ENCODE data around the gene ITGB6. TPM values are rescaled to one million over a fixed set of nuclear protein-coding genes. Genes with fewer than 3 reads are reported as not detected.
A peak's percentile ranks its signal among the peaks of the same experiment; 100 is the strongest.

The ITGB6 gene
- total and polyA plus RNA-seq, 2 experiments from 2014 or later: 0.12 to 0.31 TPM

GRCh38 chr2:160076914-160077313 is 123.2 kb downstream of the ITGB6 start:
- DNase-seq (ENCODE audit: low read depth in 1 of 2, low spot score in 1 of 2): no peak
- Histone ChIP-seq H3K4me3 (no peak overlapping the region), H3K9me3 (ENCODE audit: low read depth) (no peaks in the 10 kb centered on the region), H3K27me3 (no peaks in the 10 kb centered on the region), H3K36me3 (no peaks in the 10 kb centered on the region), H3K4me1 (ENCODE audit: low read depth) (no peaks in the 10 kb centered on the region), H3K27ac (no peak overlapping the region)
- TF ChIP-seq, protein P1, sequence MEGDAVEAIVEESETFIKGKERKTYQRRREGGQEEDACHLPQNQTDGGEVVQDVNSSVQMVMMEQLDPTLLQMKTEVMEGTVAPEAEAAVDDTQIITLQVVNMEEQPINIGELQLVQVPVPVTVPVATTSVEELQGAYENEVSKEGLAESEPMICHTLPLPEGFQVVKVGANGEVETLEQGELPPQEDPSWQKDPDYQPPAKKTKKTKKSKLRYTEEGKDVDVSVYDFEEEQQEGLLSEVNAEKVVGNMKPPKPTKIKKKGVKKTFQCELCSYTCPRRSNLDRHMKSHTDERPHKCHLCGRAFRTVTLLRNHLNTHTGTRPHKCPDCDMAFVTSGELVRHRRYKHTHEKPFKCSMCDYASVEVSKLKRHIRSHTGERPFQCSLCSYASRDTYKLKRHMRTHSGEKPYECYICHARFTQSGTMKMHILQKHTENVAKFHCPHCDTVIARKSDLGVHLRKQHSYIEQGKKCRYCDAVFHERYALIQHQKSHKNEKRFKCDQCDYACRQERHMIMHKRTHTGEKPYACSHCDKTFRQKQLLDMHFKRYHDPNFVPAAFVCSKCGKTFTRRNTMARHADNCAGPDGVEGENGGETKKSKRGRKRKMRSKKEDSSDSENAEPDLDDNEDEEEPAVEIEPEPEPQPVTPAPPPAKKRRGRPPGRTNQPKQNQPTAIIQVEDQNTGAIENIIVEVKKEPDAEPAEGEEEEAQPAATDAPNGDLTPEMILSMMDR (IDR thresholded peaks at IDR 0.05; ENCODE audit: low read depth, low read length): no peak

DNA sequence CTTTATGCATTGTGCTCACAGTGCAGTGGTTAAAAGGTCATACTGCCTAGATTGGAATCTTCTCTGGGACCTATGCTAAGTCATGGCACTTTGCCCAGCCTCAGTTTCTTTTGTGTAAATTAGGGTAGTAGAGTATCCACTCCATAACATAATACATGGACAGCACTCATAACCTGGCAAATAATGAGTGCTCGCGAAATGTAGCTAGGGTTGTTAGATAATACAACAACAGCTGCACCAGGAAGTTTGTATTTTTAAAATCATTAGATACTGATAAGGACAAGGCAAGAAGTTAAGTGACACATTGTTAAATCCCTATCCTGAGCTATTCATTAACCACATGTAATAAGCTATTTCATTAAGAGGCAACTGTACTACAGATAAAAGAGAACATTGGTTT is 123.8 kb downstream of the ITGB6 start:
- Histone ChIP-seq H3K9me3 (ENCODE audit: low read depth) (no peaks in the 10 kb centered on the region), H3K27me3 (no peaks in the 10 kb centered on the region), H3K4me1 (ENCODE audit: low read depth) (no peaks in the 10 kb centered on the region), H3K36me3 (no peaks in the 10 kb centered on the region), H3K4me3 (no peak overlapping the region), H3K27ac (no peak overlapping the region)
- TF ChIP-seq, protein P1 (IDR thresholded peaks at IDR 0.05; ENCODE audit: low read depth, low read length): no peak
- DNase-seq (ENCODE audit: low read depth in 1 of 2, low spot score in 1 of 2): no peak

DNA sequence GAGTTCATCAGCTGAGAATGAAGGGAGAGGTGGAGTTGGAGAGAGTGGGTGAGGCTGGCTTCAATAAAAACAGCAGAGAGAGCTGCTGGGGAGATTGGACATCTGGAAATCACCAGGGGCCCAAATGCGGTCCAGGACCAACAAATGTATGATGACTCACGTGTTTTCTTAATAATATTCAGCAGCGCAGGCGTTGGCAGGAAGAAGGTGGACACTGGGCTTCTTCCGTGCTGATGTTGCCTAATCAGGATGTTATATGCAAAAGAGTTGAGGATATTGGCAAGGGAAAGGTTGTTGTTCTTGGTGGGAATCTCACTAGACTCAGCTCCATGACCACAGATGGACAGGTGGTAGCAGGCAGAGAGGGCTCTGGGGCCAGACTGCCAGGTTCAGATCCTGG is 124.9 kb downstream of the ITGB6 start:
- TF ChIP-seq, protein P1 (IDR thresholded peaks at IDR 0.05; ENCODE audit: low read depth, low read length): no peak
- H3K27ac ChIP-seq: no peak overlapping the region
- no peaks in the 10 kb centered on the region for H3K36me3 ChIP-seq

DNA sequence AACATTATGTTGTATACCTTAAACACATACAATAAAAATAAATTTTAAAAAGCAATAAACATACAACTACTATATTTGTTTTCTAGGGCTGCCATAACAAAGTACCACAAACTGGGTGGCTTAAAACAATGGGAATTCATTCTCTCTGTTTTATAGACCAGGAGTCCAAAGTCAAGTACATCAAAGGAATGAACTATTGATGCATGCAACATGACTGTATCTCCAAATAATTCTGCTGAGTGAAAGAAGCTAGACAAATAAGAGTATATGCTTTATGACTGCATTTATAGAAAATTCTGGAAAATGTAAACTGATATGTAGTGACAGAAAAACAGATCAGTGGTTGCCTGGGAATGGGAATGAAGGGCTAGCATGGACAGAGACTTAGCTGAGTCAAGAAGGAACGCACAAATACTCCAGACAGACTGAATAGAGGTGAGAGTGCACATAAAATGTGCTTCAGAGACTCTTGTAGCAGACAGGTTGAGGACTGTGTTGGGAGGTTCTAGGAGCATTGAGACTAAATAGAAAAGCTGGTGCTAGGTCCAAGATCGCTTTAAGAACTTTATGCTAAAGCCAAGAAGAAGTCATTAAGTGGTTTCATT is 126.7 kb downstream of the ITGB6 start:
- no peak for DNase-seq (ENCODE audit: low read depth in 1 of 2, low spot score in 1 of 2)
- TF ChIP-seq, protein P1 (IDR thresholded peaks at IDR 0.05; ENCODE audit: low read depth, low read length): no peak
- Histone ChIP-seq H3K9me3 (ENCODE audit: low read depth) (no peaks in the 10 kb centered on the region), H3K27ac (no peak overlapping the region), H3K4me3 (no peak overlapping the region), H3K27me3 (no peaks in the 10 kb centered on the region), H3K36me3 (no peaks in the 10 kb centered on the region), H3K4me1 (ENCODE audit: low read depth) (no peaks in the 10 kb centered on the region)

More for the DNA sequence above, 124.9 kb downstream of the ITGB6 start:
- H3K9me3 ChIP-seq (ENCODE audit: low read depth): no peaks in the 10 kb centered on the region
- H3K4me1 ChIP-seq (ENCODE audit: low read depth): no peaks in the 10 kb centered on the region
- H3K4me3 ChIP-seq: no peak overlapping the region
- no peaks in the 10 kb centered on the region for H3K27me3 ChIP-seq
- DNase-seq (ENCODE audit: low read depth in 1 of 2, low spot score in 1 of 2): peak in 1 of 2 donors; percentile 92

DNA sequence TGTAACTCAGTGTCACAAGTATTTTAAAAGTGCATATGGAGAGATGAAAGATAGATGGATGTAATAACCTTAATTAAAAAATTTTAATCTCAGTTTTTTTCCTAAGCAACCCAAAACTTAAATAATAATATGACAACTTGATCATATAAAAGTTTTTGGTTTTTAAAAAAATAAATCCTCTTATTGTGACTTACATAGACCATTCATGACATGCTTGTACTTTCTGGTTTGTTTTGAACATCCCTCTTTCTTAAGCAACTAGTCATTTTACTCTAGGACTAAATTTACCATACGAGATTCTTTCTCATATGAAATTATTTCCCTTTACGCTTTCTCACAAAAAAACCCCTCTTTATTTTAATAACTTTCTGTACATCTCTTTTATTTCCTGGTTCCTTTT is 131.2 kb downstream of the ITGB6 start:
- TF ChIP-seq, protein P1 (IDR thresholded peaks at IDR 0.05; ENCODE audit: low read depth, low read length): no peak
- no peak overlapping the region for H3K4me3 ChIP-seq
- H3K9me3 ChIP-seq (ENCODE audit: low read depth): no peaks in the 10 kb centered on the region
- no peak overlapping the region for H3K27ac ChIP-seq
- DNase-seq (ENCODE audit: low read depth in 1 of 2, low spot score in 1 of 2): no peak
- peaks cover 2% of the 10 kb centered on the region for H3K27me3 ChIP-seq
- H3K36me3 ChIP-seq: no peaks in the 10 kb centered on the region
- no peaks in the 10 kb centered on the region for H3K4me1 ChIP-seq (ENCODE audit: low read depth)
